ENCODE results near the gene CDH12. TPM values are rescaled to one million over a fixed set of nuclear protein-coding genes. Genes with fewer than 3 reads are reported as not detected.

The CDH12 gene
- total RNA-seq, 1 experiment from 2014 or later, result not detected

DNA sequence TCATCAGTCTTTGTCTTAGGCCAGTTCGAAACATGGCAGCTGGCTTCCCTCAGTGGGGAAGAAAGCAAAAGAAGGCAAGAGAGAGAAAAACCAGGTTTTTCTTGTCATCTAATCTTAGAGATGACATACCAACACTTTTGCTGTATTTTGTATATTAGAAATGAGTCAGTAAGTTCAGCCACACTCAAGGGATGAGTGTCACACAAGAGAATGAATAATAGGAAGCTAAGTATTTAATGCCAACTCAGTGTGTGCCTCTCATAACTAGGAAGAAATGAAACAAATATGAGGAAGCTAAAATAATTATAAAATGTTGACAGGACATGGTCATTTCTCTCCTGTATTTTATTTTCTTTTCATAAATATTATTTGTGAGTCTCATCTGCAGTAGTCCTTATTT, 65.3 kb downstream of the CDH12 start:
- Histone ChIP-seq H2BK5ac (ENCODE audit: insufficient read length, low read length) (no peak overlapping the region), H4K5ac (ENCODE audit: insufficient read length, low read depth, low read length) (no peak overlapping the region), H3K27ac (ENCODE audit: insufficient read length, low read depth, low read length) (no peak overlapping the region), H2BK15ac (ENCODE audit: low read depth, low read length) (no peak overlapping the region), H3K4ac (ENCODE audit: low read depth, low read length) (no peak overlapping the region), H3K27me3 (ENCODE audit: insufficient read depth, low read length) (no peaks in the 10 kb centered on the region), H3K18ac (ENCODE audit: insufficient read length, low read depth, low read length) (no peak overlapping the region), H3K9me3 (ENCODE audit: control insufficient read depth, low read depth, low read length) (no peaks in the 10 kb centered on the region), H3K56ac (ENCODE audit: insufficient read length, low read depth, low read length) (no peak overlapping the region), H4K20me1 (ENCODE audit: control insufficient read depth, insufficient read depth, insufficient read length) (no peaks in the 10 kb centered on the region), H2BK120ac (ENCODE audit: low read depth, low read length, poor library complexity, severe bottlenecking) (no peak overlapping the region), H3K14ac (ENCODE audit: insufficient read depth, low read length) (no peak overlapping the region), H4K91ac (ENCODE audit: insufficient read length, low read depth, low read length) (no peak overlapping the region), H3K9ac (ENCODE audit: extremely low read depth, insufficient read length, low read length) (no peak overlapping the region), H3K4me2 (ENCODE audit: insufficient read depth, insufficient read length, low read length) (no peak overlapping the region), H2BK20ac (ENCODE audit: low read depth, low read length, poor library complexity, severe bottlenecking) (no peak overlapping the region), H3K23me2 (ENCODE audit: insufficient read length, low read depth, low read length, poor library complexity, severe bottlenecking) (no peaks in the 10 kb centered on the region), H3K23ac (ENCODE audit: insufficient read length, low read depth, low read length) (no peak overlapping the region), H3K79me2 (ENCODE audit: insufficient read depth, low read length) (no peaks in the 10 kb centered on the region), H3K79me1 (ENCODE audit: insufficient read depth, low read depth, low read length, poor library complexity, severe bottlenecking) (no peaks in the 10 kb centered on the region), H2AK5ac (ENCODE audit: insufficient read length, low read length) (no peak overlapping the region), H3K4me1 (ENCODE audit: insufficient read depth, low read length) (no peaks in the 10 kb centered on the region), H3T11ph (ENCODE audit: low read length) (no peak overlapping the region), H2AFZ (ENCODE audit: low read length) (no peak overlapping the region), H2BK12ac (ENCODE audit: insufficient read length, low read depth, low read length) (no peak overlapping the region), H4K8ac (replicated peaks; ENCODE audit: insufficient read length, low read depth, low read length) (no peak overlapping the region)
- Mint-ChIP-seq H3K27me3 (ENCODE audit: low read depth) (no peaks in the 10 kb centered on the region), H3K36me3 (ENCODE audit: insufficient read depth in 1 of 3, low read depth in 3 of 3) (no peaks in the 10 kb centered on the region), H3K4me1 (no peaks in the 10 kb centered on the region), H3K4me3 (no peak overlapping the region), H3K9me3 (peaks cover 2 to 4% of the 10 kb centered on the region in 2 experiments; a peak in 2 of 5 replicates), H3K27ac (peak overlapping the region in 1 of 3 experiments; percentile 59; a peak in 1 of 7 replicates)
- no peak for DNase-seq
- no CpG with 5 or more reads among the region's 1 CpG for WGBS (ENCODE audit: extremely low coverage, insufficient read length, low lambda C conversion rate)
- TF ChIP-seq, protein P1, sequence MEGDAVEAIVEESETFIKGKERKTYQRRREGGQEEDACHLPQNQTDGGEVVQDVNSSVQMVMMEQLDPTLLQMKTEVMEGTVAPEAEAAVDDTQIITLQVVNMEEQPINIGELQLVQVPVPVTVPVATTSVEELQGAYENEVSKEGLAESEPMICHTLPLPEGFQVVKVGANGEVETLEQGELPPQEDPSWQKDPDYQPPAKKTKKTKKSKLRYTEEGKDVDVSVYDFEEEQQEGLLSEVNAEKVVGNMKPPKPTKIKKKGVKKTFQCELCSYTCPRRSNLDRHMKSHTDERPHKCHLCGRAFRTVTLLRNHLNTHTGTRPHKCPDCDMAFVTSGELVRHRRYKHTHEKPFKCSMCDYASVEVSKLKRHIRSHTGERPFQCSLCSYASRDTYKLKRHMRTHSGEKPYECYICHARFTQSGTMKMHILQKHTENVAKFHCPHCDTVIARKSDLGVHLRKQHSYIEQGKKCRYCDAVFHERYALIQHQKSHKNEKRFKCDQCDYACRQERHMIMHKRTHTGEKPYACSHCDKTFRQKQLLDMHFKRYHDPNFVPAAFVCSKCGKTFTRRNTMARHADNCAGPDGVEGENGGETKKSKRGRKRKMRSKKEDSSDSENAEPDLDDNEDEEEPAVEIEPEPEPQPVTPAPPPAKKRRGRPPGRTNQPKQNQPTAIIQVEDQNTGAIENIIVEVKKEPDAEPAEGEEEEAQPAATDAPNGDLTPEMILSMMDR (conservative IDR thresholded peaks at IDR 0.05), result no peak
